GM21526 (cell line): ENCODE data around the gene VPREB3.

Experiments used
- ATAC-seq: cut with Tn5 transposase; IDR thresholded peaks from one replicate; pipeline ENCODE4 v1.9.1; 2021; ENCODE audit warnings: moderate library complexity; ENCODE audit not compliant: unreplicated experiment, low FRiP score

The VPREB3 gene

GRCh38 chr22:23783265-23784150, 29.3 kb upstream of the VPREB3 start:
- no peak for ATAC-seq

- ATAC-seq: no peak
These were observed 28.5 kb upstream of the VPREB3 start for GRCh38 chr22:23782703-23783102.

- no peak for ATAC-seq
These were observed 28.0 kb upstream of the VPREB3 start for GRCh38 chr22:23782252-23782651.

GRCh38 chr22:23781511-23782183, 27.4 kb upstream of the VPREB3 start:
- no peak for ATAC-seq

GRCh38 chr22:23781065-23781464, 26.8 kb upstream of the VPREB3 start:
- no peak for ATAC-seq

GRCh38 chr22:23780146-23780748, 26.0 kb upstream of the VPREB3 start:
- ATAC-seq: no peak

GRCh38 chr22:23779731-23780130, 25.5 kb upstream of the VPREB3 start:
- ATAC-seq: no peak

- no peak for ATAC-seq
These were observed 24.9 kb upstream of the VPREB3 start for GRCh38 chr22:23779083-23779482.

- ATAC-seq: no peak
These were observed 24.3 kb upstream of the VPREB3 start for GRCh38 chr22:23778577-23778900.

- no peak for ATAC-seq
These were observed 23.8 kb upstream of the VPREB3 start for GRCh38 chr22:23777776-23778576.

- ATAC-seq: no peak
These were observed 21.7 kb upstream of the VPREB3 start for GRCh38 chr22:23775779-23776375.

GRCh38 chr22:23774922-23775436, 20.8 kb upstream of the VPREB3 start:
- no peak for ATAC-seq

GRCh38 chr22:23774114-23774921, 20.1 kb upstream of the VPREB3 start:
- ATAC-seq: no peak

GRCh38 chr22:23773483-23774113, 19.4 kb upstream of the VPREB3 start:
- ATAC-seq: no peak

- no peak for ATAC-seq
These were observed 18.6 kb upstream of the VPREB3 start, which contains the start of gene MMP11 for GRCh38 chr22:23772649-23773473. TSS of gene MMP11 (plus strand) at chr22:23772849. CDS start at chr22:23772871, 22 bp downstream.

GRCh38 chr22:23772315-23772648, 18.1 kb upstream of the VPREB3 start:
- no peak for ATAC-seq

- ATAC-seq: no peak
These were observed 15.2 kb upstream of the VPREB3 start for GRCh38 chr22:23769321-23769965.
